HG02943 (cell line): ENCODE data around the gene MCM8.

Experiments used
- ATAC-seq: cut with Tn5 transposase; IDR thresholded peaks from one replicate; pipeline ENCODE4 v1.9.1; 2021; ENCODE audit warnings: mild to moderate bottlenecking, low read depth, moderate library complexity; ENCODE audit not compliant: unreplicated experiment

MCM8 gene

GRCh38 chr20:5950271-5951031 lies at the start of gene MCM8, which contains the start of gene TRMT6:
Gene MCM8, plus strand, starts transcription at chr20:5950652. Its CDS starts 1,364 bp downstream, at chr20:5952016.
Gene TRMT6, minus strand, starts transcription at chr20:5950533. Its CDS starts 128 bp downstream, at chr20:5950405.
- peak; percentile 99 for ATAC-seq

- no peak for ATAC-seq
Observed at GRCh38 chr20:5900908-5901307, 49.5 kb upstream of the MCM8 start.

- ATAC-seq, result no peak
Observed at GRCh38 chr20:5908981-5909380, 41.5 kb upstream of the MCM8 start.

- no peak for ATAC-seq
Observed at GRCh38 chr20:5910186-5910585, 40.3 kb upstream of the MCM8 start.

- ATAC-seq, result no peak
Observed at GRCh38 chr20:5913166-5913565, 37.3 kb upstream of the MCM8 start.

- no peak for ATAC-seq
Observed at GRCh38 chr20:5914859-5915258, 35.6 kb upstream of the MCM8 start.

GRCh38 chr20:5918856-5919625 lies 31.4 kb upstream of the MCM8 start:
- ATAC-seq, result no peak

GRCh38 chr20:5919626-5920544 lies 30.6 kb upstream of the MCM8 start:
- ATAC-seq, result no peak

- no peak for ATAC-seq
Observed at GRCh38 chr20:5920581-5920980, 29.9 kb upstream of the MCM8 start.

- ATAC-seq, result no peak
Observed at GRCh38 chr20:5923493-5923892, 27.0 kb upstream of the MCM8 start.

- no peak for ATAC-seq
Observed at GRCh38 chr20:5925551-5925950, 24.9 kb upstream of the MCM8 start.

GRCh38 chr20:5927749-5928462 lies 22.5 kb upstream of the MCM8 start:
- no peak for ATAC-seq

GRCh38 chr20:5928836-5929715 lies 21.4 kb upstream of the MCM8 start:
- ATAC-seq, result no peak

- ATAC-seq, result no peak
Observed at GRCh38 chr20:5931411-5931810, 19.0 kb upstream of the MCM8 start.

GRCh38 chr20:5932796-5933195 lies 17.7 kb upstream of the MCM8 start:
- ATAC-seq, result no peak

- no peak for ATAC-seq
Observed at GRCh38 chr20:5933802-5934436, 16.5 kb upstream of the MCM8 start.

GRCh38 chr20:5935384-5935783 lies 15.1 kb upstream of the MCM8 start:
- no peak for ATAC-seq

- ATAC-seq, result no peak
Observed at GRCh38 chr20:5936238-5936637, 14.2 kb upstream of the MCM8 start.
